ENCODE results near the gene SLC2A14.
"Not testable (repeated sequence)": the region's sequence is repeated elsewhere in the genome, so short reads cannot be mapped to it uniquely, and the experiment has no call there.

The SLC2A14 gene

DNA sequence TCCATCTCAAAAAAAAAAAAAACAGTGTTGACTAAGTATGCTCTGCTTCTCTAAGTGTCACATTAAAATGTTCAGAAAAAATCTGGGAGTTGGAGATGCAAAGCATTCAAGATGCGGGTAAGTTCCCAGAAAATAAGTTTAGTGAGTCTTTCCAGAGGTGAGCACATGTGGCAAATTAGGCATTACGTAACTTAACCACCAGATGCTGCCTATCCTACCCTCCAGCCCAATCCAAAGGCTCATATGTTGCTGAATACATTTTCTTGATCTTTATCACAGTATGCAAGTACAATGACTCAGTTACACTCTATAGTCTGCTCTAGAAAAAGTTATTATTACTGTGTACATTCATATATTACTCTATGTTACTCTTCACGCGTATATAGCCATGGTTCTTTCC lies 3.6 kb downstream of the SLC2A14 start:
- no peak for DNase-seq

DNA sequence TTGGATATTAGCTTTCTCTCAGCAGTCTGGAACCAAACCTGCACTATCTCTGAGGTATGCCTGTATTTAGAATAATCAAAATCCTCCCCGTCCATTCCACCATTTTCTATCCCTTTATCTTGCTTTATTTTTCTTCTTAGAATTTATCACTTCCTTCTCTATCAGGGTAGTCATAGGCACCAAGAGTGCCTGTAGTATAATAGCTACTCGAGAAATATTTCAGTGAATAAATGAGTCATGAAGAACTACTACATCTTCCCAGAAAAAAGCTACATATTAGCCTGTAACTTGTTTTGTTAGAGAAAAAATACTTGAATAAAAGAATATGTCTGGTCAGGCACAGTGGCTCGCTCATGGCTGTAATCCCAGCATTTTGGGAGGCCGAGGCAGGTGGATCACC lies 4.3 kb downstream of the SLC2A14 start:
- no peak for DNase-seq

DNA sequence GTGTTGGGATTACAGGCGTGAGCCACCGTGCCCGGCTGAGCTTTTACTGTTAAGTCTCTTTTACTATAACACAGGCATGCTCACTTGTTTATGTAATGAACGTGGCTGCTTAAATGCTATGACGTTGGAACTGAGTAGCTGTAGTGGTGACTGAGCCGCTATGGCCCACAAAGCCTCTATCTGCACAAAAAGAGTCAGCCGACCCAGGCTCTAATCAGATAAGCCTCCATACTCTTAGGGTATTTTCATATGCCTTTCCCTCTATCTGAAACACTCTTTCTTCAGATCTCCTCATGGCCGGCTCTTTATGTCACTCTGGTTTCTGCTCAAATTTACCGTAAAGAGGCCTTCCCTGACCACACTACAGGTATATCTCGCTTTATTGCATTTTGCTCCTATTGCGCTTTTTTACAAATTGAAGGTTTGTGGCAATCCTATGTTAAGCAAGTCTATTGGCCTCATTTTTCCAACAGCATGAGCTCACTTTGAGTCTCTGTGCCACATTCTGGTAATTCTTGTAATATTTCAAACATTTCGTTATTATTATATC lies 8.0 kb downstream of the SLC2A14 start:
- DNase-seq, result no peak

DNA sequence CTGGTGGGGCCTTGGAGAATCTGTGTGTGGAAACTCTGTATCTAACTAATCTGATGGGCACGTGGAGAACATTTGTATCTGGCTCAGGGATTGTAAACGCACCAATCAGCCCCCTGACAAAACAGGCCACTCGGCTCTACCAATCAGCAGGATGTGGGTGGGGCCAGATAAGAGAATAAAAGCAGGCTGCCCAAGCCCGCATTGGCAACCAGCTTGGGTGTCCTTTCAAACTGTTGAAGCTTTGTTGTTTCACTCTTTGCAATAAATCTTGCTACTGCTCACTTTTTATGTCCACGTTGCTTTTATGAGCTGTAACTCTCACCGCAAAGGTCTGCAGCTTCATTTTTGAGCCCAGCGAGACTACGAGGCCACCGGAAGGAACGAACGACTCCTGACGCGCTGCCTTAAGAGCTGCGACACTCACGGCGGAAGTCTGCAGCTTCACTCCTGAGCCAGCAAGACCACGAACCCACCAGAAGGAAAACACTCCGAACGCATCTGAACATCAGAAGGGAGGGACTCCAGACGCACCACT lies 9.8 kb downstream of the SLC2A14 start:
- DNase-seq, result not testable (repeated sequence)

GRCh38 chr12:7862301-7862700 lies 10.4 kb downstream of the SLC2A14 start:
- DNase-seq, result not testable (repeated sequence)

- no peak for DNase-seq
Observed at GRCh38 chr12:7859552-7859951, 13.2 kb downstream of the SLC2A14 start.

DNA sequence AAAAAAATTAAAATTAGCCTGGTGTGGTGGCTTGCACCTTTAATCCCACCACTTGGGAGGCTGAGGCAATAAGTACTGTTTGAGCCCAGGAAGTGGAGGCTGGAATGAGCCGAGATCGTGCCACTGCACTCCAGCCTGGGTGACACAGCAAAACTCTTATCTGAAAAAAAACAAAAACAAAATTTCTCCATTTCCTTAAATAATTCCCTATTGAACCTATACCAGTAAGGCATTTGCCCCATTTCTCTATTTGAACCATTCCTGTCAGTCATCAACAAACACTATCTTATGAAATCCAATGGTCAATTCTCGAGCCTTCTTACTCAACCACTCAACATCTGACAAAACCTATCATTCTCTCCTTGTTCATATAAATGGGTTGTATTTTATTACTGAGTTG lies 14.7 kb downstream of the SLC2A14 start:
- DNase-seq, result no peak

GRCh38 chr12:7856516-7856915 lies 16.2 kb downstream of the SLC2A14 start:
- DNase-seq, result no peak

DNA sequence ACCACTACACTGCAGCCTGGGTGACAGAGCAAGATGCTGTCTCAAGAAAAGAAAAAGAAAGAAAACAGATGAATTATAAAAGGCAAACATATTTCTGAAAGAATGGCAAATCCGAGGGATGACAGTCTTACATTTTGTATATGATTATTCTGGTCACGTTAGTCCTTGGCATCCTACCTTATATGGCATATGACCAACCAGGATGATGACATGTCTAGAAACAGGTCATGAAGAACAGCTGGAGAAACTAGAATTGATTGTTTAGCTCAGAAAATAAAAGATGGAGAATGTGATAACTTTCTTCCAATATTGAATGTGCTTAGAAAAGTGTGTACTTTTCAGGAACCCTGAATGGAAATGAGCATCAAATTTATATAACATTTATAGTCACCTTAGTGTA lies 19.2 kb downstream of the SLC2A14 start:
- DNase-seq, result no peak

DNA sequence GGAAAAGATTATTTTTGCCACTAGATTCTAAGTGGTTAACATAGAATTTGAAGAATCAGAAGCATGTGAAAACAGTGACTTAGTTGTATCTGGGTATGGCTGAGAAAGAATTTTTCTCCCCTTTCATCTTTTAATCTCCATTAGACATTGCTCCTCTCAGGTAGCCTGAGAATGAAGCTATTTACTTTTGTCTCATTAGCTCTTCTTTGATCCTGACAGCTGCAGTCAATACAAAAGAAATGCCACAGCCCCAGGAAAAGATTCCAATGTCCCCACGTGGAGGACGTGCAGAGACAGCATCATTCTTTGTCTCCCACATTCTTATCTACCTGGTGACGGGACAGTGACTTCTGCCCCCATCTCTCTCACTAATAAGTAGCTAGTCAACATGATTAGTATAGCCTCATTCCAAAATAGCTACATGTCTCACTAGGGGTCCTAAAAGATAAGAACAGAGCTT lies 21.1 kb downstream of the SLC2A14 start:
- not testable (repeated sequence) for DNase-seq

DNA sequence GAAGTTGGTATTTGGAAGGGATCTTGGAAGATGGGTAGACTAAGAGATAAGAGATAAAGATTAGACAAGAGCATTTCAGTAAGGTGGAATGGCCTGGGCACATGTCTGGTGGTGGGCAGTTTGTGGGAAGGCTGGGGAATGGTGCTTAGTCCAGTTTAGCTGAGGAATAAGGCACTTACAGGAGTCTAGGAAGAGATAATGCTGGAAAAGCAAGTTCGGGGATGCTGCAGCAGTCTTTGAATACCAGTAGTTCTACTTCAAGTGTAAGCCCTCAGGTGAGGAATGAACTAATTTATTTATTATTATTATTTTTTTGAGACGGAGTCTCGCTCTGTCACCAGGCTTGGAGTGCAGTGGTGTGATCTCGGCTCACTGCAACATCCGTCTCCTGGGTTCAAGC lies 22.6 kb downstream of the SLC2A14 start:
- DNase-seq, result not testable (repeated sequence)

- DNase-seq, result not testable (repeated sequence)
Observed at GRCh38 chr12:7848098-7848422, 24.7 kb downstream of the SLC2A14 start.

DNA sequence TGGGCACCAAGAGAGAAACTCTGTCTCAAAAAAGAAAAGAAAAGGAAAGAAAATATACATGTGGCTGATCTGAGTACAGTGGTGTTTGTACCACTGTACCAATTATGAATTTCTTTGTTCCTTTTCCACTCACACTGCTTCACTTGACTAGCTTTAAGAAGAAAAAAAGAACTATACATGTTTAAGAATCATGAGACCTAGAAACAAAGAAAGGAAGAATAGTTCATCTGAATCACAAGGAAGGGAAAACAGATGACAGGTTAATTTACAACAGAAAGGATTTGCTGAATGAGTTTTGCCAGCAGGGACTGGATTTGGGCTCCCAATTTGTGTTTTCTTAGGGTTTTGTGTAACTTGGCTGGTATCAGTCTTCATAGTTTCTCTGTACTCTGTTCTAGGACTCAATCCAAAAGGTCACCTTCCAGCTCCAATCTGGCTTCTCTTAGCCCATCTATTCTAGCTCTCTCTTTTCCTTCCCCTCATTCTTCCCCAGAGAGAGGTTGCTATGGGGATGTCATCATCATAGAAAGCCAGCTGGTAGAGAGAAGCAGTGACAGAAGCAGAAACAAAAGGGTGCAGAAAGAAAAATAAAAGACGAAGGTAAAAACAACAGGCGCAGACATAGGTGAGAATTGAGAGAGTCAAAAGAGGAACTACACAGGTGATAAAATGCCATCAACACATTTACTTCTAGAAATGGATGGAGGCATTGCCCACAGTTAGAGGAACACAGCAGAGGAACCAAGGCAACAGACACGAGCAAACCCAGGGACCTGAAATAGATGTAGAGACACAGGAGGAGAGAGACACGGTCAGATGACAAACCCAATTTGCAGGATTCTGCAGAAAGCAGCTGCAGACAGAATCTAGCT lies 25.3 kb downstream of the SLC2A14 start:
- not testable (repeated sequence) for DNase-seq

DNA sequence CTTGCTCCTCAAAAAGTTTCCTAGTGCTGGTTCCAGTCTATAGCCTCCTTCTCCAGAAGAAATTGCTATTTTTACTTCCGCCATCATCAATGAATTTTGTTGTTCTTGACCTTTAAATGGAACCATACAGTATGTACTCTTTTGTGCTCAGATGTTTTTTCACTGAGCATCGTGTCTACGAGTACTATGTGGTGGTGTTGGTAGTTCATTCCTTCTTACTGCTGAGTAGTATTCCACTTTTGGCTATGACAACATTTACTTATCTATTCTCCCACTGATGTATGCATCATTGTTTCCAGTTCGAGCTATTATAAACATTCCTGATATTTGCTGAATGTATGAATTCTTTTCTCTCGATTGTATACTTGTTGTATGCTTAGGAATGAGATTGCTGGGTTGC lies 28.6 kb downstream of the SLC2A14 start:
- DNase-seq, result no peak

DNA sequence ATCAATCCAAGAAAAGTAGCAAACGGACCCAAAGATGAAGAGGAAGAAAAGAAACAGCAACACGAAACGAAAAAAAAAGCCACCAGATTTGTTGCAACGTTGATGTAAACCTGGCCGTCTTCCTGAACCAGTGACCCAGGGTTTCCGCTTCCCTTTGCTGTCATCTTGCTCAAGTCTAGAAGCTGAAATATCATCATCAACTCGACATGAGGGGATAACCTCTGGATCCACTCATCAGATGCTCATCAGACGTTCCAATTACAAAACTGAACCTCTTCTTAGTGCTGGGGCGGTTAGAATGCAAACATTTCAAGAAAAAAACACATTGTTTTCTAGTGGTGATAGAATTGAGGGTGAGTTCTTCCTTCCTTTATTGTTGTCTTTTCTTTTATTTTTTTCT lies 29.1 kb downstream of the SLC2A14 start:
- not testable (repeated sequence) for DNase-seq

DNA sequence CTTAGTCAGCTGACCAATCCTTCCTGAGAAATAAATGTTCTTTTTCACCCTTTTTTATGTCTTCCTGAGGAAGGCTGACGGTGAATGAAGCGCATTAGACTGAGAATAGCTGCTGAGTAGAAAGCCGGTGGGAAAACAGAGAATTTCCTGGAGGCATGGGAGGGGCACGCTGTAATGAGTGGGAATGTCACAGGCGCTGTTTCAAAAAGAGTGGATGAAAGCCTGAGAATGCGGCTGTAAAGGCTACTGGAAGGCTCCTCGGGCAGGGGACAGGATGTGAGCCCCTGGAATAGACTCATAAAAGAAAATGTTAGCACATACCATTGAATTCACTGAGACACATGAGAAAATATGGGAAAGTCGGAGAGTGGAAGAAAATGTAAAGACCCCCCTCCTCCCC lies 29.6 kb downstream of the SLC2A14 start:
- DNase-seq, result not testable (repeated sequence)

GRCh38 chr12:7842444-7842843 lies 30.3 kb downstream of the SLC2A14 start:
- not testable (repeated sequence) for DNase-seq

- not testable (repeated sequence) for DNase-seq
Observed at GRCh38 chr12:7839848-7840247, 32.9 kb downstream of the SLC2A14 start.

GRCh38 chr12:7839226-7839625 lies 33.5 kb downstream of the SLC2A14 start:
- not testable (repeated sequence) for DNase-seq

DNA sequence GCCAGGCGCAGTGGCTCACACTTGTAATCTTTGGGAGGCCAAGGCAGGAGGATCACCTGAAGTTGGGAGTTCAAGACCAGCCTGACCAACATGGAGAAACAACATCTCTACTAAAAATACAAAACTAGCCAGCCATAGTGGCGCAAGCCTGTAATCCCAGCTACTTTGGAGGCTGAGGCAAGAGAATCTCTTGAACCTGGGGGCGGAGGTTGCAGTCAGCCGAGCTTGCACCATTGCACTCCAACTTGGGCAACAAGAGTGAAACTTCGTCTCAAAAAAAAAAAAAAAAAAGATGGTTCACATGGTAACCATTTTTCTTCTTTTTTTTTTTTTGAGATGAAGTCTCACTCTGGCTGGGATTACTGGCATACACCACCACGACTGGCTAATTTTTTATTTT lies 35.3 kb downstream of the SLC2A14 start:
- no peak for DNase-seq

GRCh38 chr12:7835766-7836165 lies 36.9 kb downstream of the SLC2A14 start:
- DNase-seq, result no peak

DNA sequence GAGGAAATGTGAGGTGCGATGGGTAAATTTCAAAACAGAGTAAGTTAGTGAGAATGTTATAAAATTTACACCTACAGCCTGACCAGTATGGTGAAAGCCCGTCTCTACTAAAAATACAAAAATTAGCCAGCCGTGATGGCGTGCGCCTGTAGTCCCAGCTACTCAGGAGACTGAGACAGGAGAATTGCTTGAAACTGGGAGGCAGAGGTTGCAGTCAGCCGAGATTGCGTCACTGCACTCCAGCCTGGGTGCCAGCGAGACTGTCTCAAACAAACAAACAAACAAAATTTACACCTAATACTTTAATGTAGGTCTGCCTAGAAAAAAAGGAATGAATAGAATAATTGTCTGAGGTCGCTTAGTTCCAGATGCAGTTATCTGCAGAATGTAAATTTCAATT lies 37.6 kb downstream of the SLC2A14 start:
- no peak for DNase-seq

- no peak for DNase-seq
Observed at GRCh38 chr12:7834701-7835100, 38.0 kb downstream of the SLC2A14 start.

DNA sequence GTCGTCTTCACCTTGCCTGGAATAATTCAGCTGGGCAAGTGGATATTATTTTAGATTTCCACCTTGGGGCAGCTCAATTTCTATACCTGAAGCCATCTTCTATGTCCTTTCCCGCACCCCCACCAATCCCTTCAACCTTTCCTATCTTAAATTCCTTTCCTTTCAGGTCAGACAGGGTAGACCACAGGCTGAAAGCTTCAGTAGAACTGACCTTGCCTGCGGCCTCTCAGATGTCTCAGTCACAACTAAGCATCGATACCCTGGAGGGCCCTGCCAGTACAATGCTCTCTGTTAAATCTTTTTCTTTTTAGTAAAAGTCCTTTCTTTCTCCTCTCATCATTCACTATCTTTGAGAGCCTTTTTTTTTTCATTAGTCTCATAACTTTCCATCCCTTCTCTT lies 38.9 kb downstream of the SLC2A14 start:
- no peak for DNase-seq
